Loucy (cell line): ENCODE measurements around the gene NEIL3.

ENCODE experiments used
- EZH2phosphoT487 ChIP-seq: fragments of 200-600 bp; IDR thresholded peaks from 2 replicates; pipeline ENCODE4 v1.6.1; 2018; ENCODE audit warnings: antibody characterized with exemption, mild to moderate bottlenecking, moderate library complexity, borderline replicate concordance
- TF ChIP-seq, protein P1 (sequence below): fragments of 200-600 bp; sonication (generic); conservative IDR thresholded peaks from 2 replicates; pipeline ENCODE4 v1.5.1; 2014; ENCODE audit warnings: mild to moderate bottlenecking, antibody characterized with exemption, low read length

DNA sequence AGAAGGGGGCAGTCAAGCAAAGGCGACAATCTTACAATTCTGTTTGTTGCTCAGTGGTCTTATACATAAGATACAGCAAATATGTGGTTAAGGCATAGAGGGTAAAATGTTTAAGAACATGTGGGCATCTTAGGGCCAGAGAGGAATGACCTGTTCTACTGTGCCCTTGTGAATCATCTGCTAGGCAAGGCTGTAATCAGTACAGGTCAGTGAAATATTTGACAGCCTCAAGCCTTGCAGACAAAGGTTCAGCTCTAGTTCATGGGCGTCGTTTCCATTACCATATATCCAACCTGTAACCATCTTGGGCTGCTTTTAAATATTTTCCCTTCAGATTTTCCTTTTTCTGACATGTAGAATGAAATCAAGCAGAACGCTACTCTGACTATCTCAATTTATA, 95.3 kb downstream of the NEIL3 start:
- TF ChIP-seq, protein P1, sequence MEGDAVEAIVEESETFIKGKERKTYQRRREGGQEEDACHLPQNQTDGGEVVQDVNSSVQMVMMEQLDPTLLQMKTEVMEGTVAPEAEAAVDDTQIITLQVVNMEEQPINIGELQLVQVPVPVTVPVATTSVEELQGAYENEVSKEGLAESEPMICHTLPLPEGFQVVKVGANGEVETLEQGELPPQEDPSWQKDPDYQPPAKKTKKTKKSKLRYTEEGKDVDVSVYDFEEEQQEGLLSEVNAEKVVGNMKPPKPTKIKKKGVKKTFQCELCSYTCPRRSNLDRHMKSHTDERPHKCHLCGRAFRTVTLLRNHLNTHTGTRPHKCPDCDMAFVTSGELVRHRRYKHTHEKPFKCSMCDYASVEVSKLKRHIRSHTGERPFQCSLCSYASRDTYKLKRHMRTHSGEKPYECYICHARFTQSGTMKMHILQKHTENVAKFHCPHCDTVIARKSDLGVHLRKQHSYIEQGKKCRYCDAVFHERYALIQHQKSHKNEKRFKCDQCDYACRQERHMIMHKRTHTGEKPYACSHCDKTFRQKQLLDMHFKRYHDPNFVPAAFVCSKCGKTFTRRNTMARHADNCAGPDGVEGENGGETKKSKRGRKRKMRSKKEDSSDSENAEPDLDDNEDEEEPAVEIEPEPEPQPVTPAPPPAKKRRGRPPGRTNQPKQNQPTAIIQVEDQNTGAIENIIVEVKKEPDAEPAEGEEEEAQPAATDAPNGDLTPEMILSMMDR, result no peak
- no peak for TF ChIP-seq EZH2phosphoT487
